ENCODE data around the gene COPG1. TPM values are rescaled to one million over a fixed set of nuclear protein-coding genes. Genes with fewer than 3 reads are reported as not detected.
"Not testable (repeated sequence)": the region's sequence is repeated elsewhere in the genome, so short reads cannot be mapped to it uniquely, and the experiment has no call there.

Gene COPG1
- total and polyA plus RNA-seq, 2 experiments from 2014 or later = 50.0 to 106 TPM

DNA sequence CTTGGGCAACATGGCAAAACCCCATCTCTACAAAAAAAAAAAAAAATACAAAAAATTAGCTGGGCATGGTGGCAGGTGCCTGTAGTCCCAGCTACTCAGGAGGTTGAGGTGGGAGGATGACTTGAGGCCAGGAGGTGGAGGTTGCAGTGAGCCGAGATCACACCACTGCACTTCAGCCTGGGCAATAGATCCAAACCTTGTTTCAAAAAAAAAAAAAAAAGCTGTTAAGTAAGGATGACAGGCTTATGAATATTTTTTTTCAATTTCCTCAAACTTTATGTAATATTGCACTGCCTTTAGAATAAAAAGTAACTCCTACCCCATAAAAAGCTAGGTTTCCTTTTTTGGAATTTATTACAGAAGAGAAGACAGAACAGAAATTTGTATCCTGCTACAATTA is 25.0 kb upstream of the COPG1 start:
- peaks cover 18% of the 10 kb centered on the region for H3K4me1 Mint-ChIP-seq
- not testable (repeated sequence) for H3K27me3 ChIP-seq (ENCODE audit: insufficient read depth); H2AFZ ChIP-seq; H3K9me3 Mint-ChIP-seq; ATAC-seq; H3K27ac ChIP-seq (ENCODE audit: low read depth); H3K4me3 Mint-ChIP-seq; H4K20me1 ChIP-seq (replicated peaks; ENCODE audit: insufficient read depth); H3K27ac Mint-ChIP-seq; H3K79me2 ChIP-seq (replicated peaks; ENCODE audit: insufficient read depth); H3K4me2 ChIP-seq; H3K36me3 ChIP-seq (ENCODE audit: insufficient read depth); H3K4me1 ChIP-seq (ENCODE audit: insufficient read depth); H3K36me3 Mint-ChIP-seq (ENCODE audit: low read depth); H3K4me3 ChIP-seq; DNase-seq (ENCODE audit: low spot score); H3K27me3 Mint-ChIP-seq (ENCODE audit: insufficient read depth, low read depth, poor library complexity); H3F3A ChIP-seq (replicated peaks; ENCODE audit: low read depth); H3K9me2 ChIP-seq (ENCODE audit: insufficient read depth)

GRCh38 chr3:129224984-129225393 is 24.4 kb upstream of the COPG1 start:
- no peaks in the 10 kb centered on the region for H3K4me1 ChIP-seq (ENCODE audit: insufficient read depth)
- H3K79me2 ChIP-seq (replicated peaks; ENCODE audit: insufficient read depth) = no peaks in the 10 kb centered on the region
- H3K9me2 ChIP-seq (ENCODE audit: insufficient read depth) = no peaks in the 10 kb centered on the region
- H3K27ac Mint-ChIP-seq = no peak overlapping the region
- H3K27me3 Mint-ChIP-seq (ENCODE audit: insufficient read depth, low read depth, poor library complexity) = peaks cover 7% of the 10 kb centered on the region
- H3K4me3 Mint-ChIP-seq = no peak overlapping the region
- DNase-seq (ENCODE audit: low spot score) (no peak), ATAC-seq (peak; percentile 20)
- no peaks in the 10 kb centered on the region for H4K20me1 ChIP-seq (replicated peaks; ENCODE audit: insufficient read depth)
- no peaks in the 10 kb centered on the region for H3F3A ChIP-seq (replicated peaks; ENCODE audit: low read depth)
- no peaks in the 10 kb centered on the region for H3K27me3 ChIP-seq (ENCODE audit: insufficient read depth)
- H3K36me3 Mint-ChIP-seq (ENCODE audit: low read depth) = no peaks in the 10 kb centered on the region
- H3K9me3 Mint-ChIP-seq = no peaks in the 10 kb centered on the region
- no peaks in the 10 kb centered on the region for H3K36me3 ChIP-seq (ENCODE audit: insufficient read depth)
- H3K4me1 Mint-ChIP-seq = peaks cover 22% of the 10 kb centered on the region
- H2AFZ ChIP-seq = no peak overlapping the region; the same call in 1 of the 2 replicates
- no peak overlapping the region for H3K27ac ChIP-seq (ENCODE audit: low read depth)
- H3K4me2 ChIP-seq = no peak overlapping the region
- no peak overlapping the region for H3K4me3 ChIP-seq
- no peak for TF ChIP-seq POLR2AphosphoS5 (IDR thresholded peaks at IDR 0.05; ENCODE audit: low read depth)
- TF ChIP-seq EZH2 (IDR thresholded peaks at IDR 0.05; ENCODE audit: low read depth, unreplicated experiment) = no peak
- no peak for TF ChIP-seq REST (IDR thresholded peaks at IDR 0.05; ENCODE audit: unreplicated experiment)
- TF ChIP-seq STAT1 (IDR thresholded peaks at IDR 0.05; ENCODE audit: unreplicated experiment) = no peak
- TF ChIP-seq, protein P1, sequence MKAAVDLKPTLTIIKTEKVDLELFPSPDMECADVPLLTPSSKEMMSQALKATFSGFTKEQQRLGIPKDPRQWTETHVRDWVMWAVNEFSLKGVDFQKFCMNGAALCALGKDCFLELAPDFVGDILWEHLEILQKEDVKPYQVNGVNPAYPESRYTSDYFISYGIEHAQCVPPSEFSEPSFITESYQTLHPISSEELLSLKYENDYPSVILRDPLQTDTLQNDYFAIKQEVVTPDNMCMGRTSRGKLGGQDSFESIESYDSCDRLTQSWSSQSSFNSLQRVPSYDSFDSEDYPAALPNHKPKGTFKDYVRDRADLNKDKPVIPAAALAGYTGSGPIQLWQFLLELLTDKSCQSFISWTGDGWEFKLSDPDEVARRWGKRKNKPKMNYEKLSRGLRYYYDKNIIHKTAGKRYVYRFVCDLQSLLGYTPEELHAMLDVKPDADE (IDR thresholded peaks at IDR 0.05) = no peak
- TF ChIP-seq JUNB (IDR thresholded peaks at IDR 0.05; ENCODE audit: unreplicated experiment) = no peak
- TF ChIP-seq NANOG (IDR thresholded peaks at IDR 0.05; ENCODE audit: borderline replicate concordance) = no peak
- no peak for TF ChIP-seq ZNF331 (CRISPR knock-in tag; IDR thresholded peaks at IDR 0.05; ENCODE audit: low read depth)
- TF ChIP-seq, protein P2, sequence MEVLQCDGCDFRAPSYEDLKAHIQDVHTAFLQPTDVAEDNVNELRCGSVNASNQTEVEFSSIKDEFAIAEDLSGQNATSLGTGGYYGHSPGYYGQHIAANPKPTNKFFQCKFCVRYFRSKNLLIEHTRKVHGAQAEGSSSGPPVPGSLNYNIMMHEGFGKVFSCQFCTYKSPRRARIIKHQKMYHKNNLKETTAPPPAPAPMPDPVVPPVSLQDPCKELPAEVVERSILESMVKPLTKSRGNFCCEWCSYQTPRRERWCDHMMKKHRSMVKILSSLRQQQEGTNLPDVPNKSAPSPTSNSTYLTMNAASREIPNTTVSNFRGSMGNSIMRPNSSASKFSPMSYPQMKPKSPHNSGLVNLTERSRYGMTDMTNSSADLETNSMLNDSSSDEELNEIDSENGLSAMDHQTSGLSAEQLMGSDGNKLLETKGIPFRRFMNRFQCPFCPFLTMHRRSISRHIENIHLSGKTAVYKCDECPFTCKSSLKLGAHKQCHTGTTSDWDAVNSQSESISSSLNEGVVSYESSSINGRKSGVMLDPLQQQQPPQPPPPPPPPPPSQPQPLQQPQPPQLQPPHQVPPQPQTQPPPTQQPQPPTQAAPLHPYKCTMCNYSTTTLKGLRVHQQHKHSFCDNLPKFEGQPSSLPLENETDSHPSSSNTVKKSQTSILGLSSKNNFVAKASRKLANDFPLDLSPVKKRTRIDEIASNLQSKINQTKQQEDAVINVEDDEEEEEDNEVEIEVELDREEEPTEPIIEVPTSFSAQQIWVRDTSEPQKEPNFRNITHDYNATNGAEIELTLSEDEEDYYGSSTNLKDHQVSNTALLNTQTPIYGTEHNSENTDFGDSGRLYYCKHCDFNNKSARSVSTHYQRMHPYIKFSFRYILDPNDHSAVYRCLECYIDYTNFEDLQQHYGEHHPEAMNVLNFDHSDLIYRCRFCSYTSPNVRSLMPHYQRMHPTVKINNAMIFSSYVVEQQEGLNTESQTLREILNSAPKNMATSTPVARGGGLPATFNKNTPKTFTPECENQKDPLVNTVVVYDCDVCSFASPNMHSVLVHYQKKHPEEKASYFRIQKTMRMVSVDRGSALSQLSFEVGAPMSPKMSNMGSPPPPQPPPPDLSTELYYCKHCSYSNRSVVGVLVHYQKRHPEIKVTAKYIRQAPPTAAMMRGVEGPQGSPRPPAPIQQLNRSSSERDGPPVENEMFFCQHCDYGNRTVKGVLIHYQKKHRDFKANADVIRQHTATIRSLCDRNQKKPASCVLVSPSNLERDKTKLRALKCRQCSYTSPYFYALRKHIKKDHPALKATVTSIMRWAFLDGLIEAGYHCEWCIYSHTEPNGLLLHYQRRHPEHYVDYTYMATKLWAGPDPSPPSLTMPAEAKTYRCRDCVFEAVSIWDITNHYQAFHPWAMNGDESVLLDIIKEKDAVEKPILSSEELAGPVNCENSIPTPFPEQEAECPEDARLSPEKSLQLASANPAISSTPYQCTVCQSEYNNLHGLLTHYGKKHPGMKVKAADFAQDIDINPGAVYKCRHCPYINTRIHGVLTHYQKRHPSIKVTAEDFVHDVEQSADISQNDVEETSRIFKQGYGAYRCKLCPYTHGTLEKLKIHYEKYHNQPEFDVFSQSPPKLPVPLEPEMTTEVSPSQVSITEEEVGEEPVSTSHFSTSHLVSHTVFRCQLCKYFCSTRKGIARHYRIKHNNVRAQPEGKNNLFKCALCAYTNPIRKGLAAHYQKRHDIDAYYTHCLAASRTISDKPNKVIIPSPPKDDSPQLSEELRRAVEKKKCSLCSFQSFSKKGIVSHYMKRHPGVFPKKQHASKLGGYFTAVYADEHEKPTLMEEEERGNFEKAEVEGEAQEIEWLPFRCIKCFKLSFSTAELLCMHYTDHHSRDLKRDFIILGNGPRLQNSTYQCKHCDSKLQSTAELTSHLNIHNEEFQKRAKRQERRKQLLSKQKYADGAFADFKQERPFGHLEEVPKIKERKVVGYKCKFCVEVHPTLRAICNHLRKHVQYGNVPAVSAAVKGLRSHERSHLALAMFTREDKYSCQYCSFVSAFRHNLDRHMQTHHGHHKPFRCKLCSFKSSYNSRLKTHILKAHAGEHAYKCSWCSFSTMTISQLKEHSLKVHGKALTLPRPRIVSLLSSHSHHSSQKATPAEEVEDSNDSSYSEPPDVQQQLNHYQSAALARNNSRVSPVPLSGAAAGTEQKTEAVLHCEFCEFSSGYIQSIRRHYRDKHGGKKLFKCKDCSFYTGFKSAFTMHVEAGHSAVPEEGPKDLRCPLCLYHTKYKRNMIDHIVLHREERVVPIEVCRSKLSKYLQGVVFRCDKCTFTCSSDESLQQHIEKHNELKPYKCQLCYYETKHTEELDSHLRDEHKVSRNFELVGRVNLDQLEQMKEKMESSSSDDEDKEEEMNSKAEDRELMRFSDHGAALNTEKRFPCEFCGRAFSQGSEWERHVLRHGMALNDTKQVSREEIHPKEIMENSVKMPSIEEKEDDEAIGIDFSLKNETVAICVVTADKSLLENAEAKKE (CRISPR knock-in tag; IDR thresholded peaks at IDR 0.05) = no peak
- TF ChIP-seq, protein P3, sequence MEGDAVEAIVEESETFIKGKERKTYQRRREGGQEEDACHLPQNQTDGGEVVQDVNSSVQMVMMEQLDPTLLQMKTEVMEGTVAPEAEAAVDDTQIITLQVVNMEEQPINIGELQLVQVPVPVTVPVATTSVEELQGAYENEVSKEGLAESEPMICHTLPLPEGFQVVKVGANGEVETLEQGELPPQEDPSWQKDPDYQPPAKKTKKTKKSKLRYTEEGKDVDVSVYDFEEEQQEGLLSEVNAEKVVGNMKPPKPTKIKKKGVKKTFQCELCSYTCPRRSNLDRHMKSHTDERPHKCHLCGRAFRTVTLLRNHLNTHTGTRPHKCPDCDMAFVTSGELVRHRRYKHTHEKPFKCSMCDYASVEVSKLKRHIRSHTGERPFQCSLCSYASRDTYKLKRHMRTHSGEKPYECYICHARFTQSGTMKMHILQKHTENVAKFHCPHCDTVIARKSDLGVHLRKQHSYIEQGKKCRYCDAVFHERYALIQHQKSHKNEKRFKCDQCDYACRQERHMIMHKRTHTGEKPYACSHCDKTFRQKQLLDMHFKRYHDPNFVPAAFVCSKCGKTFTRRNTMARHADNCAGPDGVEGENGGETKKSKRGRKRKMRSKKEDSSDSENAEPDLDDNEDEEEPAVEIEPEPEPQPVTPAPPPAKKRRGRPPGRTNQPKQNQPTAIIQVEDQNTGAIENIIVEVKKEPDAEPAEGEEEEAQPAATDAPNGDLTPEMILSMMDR (conservative IDR thresholded peaks at IDR 0.05; ENCODE audit: low read depth in 2 of 2) = no peak
